ENCODE measurements around the gene PCSK5.
"Not testable (repeated sequence)": the region's sequence is repeated elsewhere in the genome, so short reads cannot be mapped to it uniquely, and the experiment has no call there.

PCSK5 gene

GRCh38 chr9:76289703-76290102, 399.2 kb downstream of the PCSK5 start:
- DNase-seq, result no peak

- peak; percentile 31 for DNase-seq
Measured at GRCh38 chr9:76290555-76290954, 400.1 kb downstream of the PCSK5 start.

DNA sequence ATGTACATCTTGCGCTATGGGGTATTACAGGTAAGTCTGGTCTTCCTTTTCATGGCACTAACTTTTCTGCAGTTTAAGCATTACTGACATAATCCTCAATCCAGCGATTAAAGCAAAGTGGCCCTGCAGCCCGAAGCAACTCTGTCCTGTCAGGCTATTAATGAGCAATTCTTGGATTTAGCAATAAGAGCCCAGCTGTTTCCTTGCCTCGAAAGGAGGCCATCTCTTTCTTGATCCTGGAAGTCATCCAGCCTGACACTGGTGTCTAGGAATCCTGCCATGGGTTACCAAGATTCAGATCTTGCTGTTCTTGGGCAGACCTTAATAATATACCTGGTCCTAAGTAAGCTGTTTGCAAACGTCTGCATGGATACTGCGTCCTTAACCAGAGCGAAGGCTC, 401.8 kb downstream of the PCSK5 start:
- DNase-seq, result peak; percentile 81

GRCh38 chr9:76292658-76293057, 402.2 kb downstream of the PCSK5 start:
- no peak for DNase-seq

DNA sequence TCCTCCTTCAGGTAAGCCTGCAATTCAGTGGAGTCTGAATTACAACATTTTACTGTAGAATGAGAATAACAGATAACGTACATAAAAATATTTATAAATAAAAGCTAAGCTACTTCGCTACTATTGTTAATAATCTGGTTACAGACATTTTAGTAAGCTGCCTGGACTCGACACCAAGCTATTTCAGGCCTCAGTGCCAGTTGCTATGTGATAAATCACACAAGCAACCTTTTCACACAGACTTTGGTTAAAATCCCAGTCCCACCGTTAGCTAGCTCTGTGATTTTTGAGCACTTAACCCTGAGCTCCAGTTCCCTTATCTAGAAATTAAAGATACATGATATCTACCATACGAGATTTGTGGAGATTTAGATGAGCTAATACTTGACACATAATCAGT, 403.8 kb downstream of the PCSK5 start:
- no peak for DNase-seq

- DNase-seq, result no peak
Measured at GRCh38 chr9:76296561-76297310, 406.3 kb downstream of the PCSK5 start.

DNA sequence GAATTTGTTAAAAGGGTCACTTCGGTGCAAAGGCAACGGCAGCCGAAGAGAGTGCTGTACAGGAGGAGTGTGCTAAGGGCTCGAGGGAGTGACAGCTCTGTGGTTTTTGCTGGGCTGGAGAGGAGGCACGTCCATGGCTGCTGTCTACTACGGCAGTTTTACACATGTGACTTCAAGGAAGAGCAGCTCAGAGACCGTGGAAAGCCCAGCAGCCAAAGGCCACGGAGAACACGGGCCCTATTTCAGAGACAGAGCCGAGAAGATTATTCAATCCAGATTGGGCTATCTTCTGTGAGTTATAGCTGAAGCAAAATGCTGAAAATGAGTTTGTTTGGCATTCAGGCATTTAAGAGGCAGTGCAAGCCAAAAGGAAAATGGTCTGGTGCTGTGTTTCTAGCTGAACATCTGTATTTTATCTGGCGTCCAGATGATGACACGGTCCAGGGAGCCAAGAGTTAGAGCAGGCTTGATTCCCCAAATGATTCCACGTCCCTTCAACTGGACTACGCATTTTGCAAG, 407.3 kb downstream of the PCSK5 start:
- no peak for DNase-seq

GRCh38 chr9:76298521-76299144, 408.2 kb downstream of the PCSK5 start:
- no peak for DNase-seq

- DNase-seq, result no peak
Measured at GRCh38 chr9:76302543-76302942, 412.1 kb downstream of the PCSK5 start.

GRCh38 chr9:76302947-76303550, 412.6 kb downstream of the PCSK5 start:
- peak; percentile 74 for DNase-seq

- DNase-seq, result peak; percentile 17
Measured at GRCh38 chr9:76307047-76307446, 416.6 kb downstream of the PCSK5 start.

DNA sequence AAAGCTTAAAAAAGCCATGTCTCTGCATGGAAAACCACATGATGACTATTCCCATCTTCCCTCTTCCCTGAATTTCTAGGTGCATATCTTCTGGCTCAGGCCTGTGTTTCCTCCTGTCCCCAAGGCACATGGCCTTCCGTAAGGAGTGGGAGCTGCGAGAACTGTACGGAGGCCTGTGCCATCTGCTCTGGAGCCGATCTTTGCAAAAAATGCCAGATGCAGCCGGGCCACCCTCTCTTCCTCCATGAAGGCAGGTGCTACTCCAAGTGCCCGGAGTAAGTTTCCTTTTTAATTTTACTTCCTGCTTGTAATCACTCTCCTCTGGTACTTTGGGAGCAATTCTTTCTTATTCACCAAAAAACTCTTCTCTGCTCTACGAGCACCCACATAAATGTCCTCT, 420.1 kb downstream of the PCSK5 start:
- no peak for DNase-seq

- no peak for DNase-seq
Measured at GRCh38 chr9:76310991-76311390, 420.5 kb downstream of the PCSK5 start.

DNA sequence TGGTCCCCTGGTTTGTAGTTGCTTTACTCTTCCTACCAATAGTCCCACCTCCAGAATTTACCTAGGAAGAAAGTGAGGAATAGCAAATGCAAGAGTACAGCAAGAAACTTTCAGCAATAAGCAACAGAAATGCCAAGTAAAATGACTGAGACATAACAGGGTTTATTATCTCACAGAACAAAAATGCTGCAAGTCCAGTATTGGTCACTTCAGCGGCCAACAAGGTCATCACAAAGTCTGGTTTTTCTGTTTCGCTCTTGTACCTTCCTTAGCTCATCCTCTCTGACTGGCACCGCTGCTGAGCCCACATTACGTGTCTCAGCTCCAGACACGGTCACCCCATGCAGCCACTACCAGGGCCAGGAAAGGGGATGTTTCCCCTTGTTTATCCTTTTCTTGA, 421.1 kb downstream of the PCSK5 start:
- DNase-seq, result no peak

DNA sequence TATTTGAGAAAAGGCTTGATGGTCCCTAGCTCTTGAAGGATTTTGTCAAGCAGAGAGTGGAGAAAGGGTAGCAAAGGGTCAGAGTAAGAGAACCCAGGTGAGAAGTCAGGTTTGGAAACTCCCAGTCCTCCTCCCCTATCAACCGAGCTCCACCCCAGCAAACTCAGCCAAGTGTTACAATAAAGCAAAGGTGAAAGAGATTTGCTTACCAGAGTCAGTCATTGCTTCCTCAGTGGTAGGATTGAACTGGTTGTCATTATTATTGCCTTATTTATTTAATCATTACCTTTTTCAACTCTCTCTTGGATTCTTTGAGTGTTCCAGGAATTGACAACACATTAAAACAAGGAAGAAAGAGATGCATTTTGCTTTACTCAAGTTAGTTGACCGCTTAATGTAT, 423.3 kb downstream of the PCSK5 start:
- DNase-seq, result no peak

GRCh38 chr9:76314321-76314720, 423.8 kb downstream of the PCSK5 start:
- no peak for DNase-seq

- no peak for DNase-seq
Measured at GRCh38 chr9:76316069-76316468, 425.6 kb downstream of the PCSK5 start.

DNA sequence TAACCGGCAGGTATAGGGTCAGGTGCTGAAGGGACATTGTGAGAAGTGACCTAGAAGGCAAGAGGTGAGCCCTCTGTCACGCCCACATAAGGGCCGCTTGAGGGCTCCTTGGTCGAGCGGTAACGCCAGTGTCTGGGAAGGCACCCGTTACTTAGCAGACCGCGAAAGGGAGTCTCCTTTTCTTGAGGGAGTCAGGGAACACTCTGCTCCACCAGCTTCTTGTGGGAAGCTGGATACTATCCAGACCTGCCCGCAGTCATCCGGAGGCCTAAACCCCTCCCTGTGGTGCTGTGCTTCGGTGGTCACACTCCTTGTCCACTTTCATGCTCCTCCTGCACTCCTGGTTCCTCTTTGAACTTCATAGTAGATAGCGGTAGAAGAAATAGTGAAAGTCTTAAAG, 429.0 kb downstream of the PCSK5 start:
- not testable (repeated sequence) for DNase-seq

DNA sequence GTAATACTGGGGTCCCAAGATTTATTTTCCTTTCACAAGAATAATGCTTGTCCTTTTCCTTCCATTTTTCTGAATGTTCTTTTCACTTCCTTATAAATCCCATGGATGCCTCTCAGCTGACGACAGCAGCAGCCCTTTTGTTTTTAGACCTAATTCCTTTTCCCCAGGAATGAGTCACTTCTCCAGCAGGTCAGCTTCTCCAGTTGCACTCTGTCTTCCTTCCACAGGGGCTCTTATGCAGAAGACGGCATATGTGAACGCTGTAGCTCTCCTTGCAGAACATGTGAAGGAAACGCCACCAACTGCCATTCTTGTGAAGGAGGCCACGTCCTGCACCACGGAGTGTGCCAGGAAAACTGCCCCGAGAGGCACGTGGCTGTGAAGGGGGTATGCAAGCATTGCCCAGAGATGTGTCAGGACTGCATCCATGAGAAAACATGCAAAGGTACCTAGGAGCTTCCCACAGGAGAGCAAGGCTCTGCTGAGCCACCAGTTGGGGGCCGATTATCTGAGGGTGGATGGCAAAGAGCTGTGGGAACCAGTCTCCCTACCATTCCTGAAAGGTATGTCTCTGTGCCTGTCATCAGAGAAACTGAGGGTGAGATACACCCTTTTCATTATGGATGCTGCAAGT, 430.8 kb downstream of the PCSK5 start:
- DNase-seq, result no peak

DNA sequence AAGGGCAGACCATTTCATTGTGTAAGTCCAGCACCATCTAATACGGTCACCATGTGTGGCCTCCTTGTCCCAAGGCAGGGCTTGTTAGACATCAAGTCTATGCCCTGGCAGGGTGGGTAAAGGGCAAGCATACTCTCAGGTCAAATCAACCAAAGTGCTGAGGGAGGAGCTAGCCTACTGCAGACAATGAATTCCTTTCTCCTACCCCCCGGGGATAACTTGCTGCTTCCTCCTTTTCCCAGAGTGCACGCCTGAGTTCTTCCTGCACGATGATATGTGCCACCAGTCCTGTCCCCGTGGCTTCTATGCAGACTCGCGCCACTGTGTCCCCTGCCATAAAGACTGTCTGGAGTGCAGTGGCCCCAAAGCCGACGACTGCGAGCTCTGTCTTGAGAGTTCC, 432.3 kb downstream of the PCSK5 start:
- no peak for DNase-seq

GRCh38 chr9:76323490-76323889, 433.0 kb downstream of the PCSK5 start:
- DNase-seq, result no peak

- not testable (repeated sequence) for DNase-seq
Measured at GRCh38 chr9:76324030-76324429, 433.6 kb downstream of the PCSK5 start.

- DNase-seq, result no peak
Measured at GRCh38 chr9:76330034-76330433, 439.6 kb downstream of the PCSK5 start.

DNA sequence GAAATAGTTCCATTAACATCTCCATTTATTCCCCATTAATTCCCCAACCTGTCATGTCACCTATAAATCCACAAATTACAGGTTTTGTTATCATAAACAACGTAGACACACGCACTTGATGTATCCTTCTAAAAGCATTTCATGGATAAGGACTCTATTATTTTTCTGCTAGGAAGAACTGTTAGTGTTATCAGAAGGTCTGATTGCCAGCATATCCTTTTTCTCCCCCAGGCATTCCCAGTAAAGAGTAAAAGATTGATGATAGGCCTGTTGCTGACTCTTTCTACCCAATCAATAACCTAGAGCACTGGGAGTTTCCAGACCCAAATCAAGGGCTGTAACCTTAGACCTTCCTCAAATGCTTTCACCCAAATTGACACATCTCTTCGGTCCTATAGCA, 442.9 kb downstream of the PCSK5 start:
- DNase-seq, result no peak

Measured in NCI-H82 (cell line).